ENCODE data around the gene FEM1B.

FEM1B gene

DNA sequence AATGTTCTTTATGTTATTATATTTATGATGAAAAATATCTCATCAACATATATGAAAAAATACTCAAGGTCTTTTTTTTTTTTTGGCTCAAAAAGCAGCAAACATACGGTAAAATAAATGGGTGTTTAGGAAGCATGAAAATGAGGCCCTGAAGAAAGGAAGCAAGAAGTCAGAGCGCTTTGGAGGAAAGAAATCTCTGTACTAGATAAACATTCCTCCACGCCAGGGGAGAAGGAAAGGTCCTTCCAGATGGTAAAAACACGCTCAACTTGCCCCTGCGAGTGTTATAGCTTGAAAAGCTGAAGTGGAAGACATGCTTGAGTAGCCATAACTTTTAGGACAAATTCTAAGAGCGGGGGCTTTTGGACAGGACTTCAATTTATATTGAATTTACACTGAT, 52.9 kb downstream of the FEM1B start:
- DNase-seq, result no peak

DNA sequence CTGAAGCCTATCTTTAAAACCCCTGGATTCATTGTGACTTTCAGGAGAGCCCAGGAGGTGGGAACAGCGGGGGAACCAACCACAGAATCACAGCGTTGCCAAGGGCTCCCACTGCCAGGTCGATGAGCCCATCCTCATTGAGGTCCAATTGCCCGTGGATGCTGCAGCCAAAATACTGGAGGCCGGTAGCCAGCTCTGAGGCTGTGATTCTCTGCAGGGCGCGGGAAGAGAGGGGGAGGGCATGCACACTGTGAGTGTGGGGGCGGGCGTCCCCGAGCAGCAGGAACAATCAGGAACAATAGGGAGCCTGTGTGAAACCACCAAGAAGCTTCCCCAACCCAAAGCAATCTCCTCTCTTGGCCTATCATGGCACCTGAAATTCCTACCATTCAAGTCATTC, 53.4 kb downstream of the FEM1B start:
- DNase-seq, result no peak

DNA sequence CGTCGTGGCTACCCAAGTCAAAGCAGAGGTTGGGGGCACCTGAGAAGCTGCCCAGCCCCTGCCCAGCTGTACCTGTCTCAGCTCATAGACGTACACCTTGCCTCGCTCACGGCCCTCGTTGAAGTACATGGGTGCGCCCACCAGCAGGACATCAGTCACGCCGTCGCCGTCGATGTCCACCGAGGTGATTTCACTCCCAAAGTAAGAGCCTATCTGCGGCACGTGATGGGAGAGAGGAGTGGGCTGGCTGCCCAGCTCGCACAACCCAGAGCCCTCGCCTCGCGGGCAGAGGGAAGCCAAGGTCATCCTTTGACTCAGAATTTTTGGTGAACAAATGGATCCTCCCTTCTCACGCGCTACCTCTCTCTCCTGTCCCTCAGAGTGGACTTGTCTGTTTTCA, 54.7 kb downstream of the FEM1B start:
- DNase-seq, result no peak

DNA sequence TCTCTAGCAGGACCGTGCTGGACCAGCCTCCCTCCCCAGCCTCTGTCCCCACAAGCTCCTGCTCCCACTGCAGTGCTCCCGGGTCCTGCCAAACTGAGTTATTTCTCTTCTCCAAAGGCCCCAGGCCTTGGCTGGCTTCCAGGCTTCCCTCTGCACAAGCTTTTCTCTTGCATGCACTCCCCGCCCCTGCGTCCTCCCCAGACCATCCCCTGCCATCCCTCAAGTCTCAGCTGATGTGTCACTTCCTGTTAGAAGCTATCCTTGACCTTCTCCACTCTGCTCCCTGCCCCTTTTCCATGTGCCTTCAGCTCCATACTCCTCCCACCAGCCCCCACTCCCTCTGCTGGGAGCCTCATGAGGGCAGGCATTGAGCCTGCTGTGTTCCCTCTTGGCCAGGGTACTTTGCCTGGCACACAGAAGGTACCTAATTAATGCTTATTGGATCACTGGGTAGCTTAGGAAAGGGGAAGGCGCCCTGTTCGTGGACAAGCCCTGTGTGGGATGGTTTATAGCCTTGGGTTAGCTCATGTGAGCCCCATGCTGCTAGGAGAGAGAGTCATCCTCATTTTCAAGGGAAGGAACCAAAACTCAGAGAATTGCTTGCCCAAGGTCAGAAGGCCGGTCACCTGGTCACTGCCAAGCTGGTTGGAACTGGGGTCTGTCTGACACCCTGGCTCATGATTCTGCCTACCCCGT, 56.4 kb downstream of the FEM1B start:
- no peak for DNase-seq

DNA sequence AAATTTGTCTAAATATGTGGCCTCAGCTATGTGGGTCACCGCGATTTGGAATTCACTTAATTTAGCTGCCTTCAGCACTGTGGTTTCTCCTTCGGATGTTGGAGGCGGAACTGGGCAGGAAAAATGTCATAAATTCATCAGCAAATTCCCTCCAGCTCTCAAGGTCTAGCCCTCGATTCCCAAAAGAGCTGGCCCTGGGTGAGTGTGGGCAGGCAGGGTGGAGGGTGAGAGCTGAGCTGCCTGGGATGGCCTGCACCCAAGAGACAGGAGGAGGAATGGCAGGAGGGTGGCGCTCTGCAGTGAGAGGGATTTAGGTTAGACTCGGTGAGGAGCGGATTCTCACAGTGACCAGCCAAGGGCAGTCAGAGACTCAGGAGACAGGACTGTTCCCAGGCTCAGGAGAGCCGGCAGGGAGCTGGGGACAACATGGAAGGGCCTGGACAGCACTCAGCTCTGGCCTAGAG, 57.1 kb downstream of the FEM1B start:
- no peak for DNase-seq

DNA sequence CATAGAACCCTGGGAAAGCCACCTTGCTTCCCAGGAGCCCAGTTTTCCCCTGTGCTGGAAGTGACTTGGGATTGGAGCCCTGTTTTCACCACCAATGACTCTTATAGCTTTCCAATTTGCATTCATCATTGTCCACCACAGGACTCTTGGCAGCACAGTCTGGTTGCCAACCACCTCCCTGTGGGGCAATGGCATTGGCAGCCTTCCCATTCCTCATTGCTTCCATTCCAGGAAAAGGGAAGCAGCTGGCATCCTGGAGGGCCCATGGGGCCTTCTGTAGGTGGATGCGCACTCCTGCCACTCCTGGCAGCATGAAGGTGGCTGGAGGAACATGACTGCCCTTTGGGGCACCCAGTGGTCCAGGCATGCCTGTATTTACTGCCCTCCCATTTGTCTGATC, 57.7 kb downstream of the FEM1B start:
- DNase-seq, result no peak

DNA sequence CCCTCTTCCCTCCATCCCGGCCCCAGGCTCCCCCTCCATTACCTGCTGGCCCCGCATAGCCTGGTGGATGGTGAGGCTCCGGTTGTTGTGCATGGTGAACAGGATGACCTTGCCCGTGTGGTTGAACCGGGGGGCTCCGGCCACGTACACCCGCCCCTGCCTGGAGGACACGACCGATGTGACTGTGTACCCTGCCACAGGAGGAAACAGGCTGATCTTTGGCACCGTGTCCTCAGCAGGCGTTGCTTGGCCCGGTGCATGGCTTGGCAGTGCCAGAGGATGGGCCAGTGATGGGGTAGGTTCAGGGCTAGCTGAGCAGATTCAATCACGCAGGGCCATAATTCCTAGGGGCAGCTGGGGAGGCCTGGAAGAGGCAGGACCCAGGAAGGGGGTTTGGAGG, 58.1 kb downstream of the FEM1B start:
- DNase-seq, result no peak

DNA sequence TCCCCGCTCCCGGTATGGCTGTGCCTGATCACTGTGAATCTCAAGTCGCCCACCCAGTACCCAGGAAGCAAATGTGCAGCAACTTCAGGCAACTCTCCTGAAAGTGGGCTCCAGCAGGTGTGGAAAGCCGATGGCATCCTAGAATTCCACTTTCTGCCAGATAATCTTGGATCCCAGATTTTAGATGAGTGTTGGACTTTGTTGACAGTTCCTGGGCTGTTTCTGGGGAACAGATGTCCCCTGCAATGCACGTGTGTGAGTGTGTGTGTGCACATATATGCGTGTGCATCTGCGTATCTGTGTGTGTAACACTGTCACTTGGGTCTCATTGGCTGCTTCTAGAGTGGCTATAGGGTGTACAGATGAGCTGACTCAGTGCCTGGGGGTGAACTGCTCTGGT, 59.0 kb downstream of the FEM1B start:
- no peak for DNase-seq

DNA sequence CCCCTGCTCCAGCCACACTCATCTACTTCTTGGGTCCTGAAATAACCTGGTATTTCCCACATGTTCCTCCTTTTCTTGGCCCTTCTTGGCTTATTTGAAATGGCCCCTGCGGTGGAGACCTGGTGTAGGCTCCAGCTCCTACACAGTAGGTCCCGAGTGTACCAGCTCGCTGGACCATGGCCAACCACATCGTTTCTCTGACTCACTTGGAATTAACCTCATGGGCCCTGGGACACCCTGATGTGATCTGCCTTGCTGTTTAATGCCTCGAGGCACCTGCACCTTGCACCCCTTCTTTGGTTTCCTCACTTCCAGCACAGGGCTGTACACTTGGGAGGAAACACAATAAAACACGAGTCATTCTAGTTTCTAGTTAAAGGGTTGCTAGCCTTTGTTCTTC, 60.3 kb downstream of the FEM1B start:
- no peak for DNase-seq

DNA sequence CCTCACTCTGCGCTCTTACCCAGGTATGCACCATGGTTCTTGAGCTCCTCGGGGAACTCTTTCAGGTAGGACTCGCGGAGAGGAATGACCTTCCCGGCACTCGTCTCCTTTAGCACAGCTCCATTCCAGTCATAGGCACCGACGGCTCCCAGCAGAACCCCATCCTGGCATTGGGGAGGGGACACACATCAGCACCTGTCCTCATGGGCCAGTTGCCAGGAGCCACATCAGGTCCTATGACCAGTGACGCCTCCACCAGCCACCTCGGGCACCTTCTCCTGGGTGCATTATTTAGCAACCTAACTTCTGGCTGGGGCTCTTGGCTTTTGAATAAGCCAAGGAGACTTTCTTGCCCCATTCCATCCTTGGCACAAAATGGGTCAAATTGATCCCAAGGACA, 61.9 kb downstream of the FEM1B start:
- DNase-seq, result no peak

DNA sequence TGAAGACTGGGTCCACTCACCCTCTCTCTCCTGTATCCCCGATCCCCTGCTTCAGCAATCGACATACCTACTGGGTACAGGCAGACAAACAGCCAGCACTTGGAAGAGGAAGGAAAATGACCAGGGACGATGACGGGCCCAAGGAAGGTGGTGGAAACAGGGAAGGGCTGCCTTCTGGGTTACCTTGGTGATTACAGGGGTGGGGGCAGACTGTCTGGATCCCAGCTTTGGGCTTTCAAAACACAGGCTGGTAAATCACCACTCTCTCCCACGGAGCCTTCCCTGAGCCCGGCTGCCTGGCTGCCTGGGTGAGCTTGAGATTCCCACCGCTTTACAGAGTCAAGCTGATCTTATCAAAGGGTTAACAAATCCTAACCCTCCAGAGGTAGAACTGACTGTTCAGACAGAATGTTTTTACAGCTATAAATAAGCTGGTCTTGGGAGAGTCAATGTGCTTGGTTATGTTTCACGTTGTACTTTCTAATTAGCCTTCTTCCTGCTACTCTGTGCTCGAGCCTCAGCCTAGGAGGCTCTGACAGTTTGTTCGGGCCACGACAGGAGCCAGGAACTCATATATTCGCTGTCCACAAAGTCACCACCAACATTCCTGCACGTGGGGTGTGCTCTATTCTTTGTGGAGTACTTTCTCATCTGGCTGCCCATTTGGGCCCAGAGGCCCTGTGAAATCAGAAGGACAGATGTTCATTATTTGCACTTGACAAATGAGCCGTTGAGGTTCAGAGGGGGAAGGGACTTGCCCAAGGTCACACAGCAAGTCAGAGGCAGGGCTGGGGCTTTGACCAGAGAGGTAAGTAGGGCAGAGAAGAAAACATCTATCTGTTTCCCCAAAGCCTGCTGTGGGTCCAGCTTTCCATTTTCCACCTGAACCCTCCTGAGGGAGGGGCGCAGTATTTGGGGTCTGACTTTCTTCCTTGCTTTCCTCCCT, 63.5 kb downstream of the FEM1B start:
- no peak for DNase-seq

DNA sequence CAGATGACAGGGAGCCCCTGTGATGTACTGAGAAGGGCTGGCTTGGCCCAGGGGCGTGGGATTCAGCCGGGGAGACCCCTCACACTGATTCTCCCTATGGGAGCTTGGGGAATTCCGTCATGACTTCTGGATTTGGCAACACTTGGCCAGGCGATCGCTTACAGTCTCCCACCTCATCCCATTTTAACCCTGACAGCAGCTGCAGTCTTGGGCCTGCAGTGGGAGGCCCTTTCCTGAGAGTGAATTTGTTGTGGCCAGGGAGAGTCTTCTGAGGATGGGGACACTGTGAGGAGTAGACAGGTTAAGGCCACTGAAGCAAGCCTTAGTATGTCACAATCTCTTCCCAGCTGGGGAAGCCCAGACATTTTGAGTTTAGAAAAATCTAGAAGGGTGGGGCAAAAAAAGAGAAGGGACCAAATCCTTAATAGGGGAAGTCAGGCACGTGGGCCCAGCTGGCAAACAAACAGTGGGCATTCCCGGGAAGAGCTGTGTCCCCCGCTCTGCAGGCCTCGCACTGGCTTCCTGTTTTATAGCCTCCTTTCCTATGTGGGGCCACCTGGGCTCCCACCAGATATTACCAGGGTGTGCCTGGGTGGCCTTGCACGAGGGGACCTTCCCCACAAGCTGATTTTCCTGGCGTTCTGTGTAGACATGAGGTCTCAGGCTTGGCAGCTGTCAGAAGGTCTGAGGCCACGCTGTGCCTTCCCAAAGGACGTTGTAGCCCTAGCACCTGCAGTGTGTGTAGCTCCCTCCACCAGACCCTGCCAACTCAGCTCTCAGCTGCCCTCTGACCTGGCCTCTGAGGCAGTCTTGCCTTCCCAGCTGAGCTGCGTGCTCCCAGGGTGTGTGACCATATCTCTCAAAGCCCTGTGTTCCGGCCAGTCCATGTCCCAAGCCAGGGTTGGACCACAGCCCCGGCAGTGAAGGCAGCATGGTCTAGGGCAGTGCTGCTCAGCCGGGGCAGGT, 64.5 kb downstream of the FEM1B start:
- no peak for DNase-seq

DNA sequence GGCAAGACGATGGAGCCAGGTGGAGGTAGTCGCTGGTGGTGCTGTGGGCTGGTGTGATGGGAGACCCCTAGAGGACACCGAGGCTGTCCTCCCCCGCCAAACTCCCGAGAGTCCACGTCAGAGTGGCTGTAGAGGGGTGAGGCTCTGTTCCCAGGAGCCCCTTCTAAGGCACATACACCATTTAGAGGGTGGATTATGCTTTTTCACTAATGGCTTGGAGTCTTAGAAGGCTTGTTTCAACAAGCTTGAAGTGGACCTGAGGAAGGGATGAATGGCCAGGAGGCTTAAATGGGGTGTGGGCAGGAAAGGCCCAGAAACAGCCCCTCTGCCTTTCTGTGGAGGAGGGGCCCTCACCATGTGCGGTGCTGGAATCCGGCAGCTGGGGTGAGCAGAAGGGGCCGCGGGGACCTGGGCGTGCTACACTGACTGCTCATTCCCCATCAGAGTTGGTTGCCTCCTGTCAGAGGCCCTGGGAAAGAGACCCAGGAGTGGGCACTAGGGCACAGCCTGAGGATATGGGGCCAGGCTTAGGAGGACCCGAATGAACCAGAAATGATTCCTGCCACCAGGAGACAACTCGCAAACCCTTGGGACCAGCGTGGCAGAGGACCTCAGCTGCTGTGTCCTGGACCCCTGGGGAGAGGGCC, 66.2 kb downstream of the FEM1B start:
- no peak for DNase-seq

DNA sequence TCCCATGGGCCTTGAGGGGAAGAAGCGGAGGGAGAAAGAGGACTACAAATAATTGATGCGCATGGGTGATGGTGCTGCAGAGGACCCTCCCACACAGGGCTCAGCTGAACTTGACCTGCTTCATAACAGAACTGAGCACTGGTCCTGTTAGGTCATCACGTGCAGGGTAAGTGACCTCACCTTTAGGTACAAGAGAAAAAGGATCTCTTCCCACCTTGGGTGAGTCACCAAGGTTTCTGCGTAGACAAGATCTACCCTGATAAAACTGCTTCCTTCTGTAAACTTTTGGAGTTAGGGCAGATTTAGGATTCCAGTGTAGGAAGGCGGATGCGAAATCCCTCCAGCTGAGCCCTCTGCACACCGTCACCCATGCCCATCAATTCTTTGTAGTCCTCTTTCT, 67.1 kb downstream of the FEM1B start:
- no peak for DNase-seq

All from bone marrow (tissue), 2 donors.